Uterus (tissue), 4 donors: Measurements from ENCODE around the gene HDAC4. TPM values are rescaled to one million over a fixed set of nuclear protein-coding genes. Genes with fewer than 3 reads are reported as not detected.

Experiments used
- DNase-seq, 2 donors: peaks; one replicate each; pipeline ENCODE4 v3.0.0-alpha.2; 2019 to 2020
- H3K27ac ChIP-seq, 2 donors: fragments of 200-600 bp; sonication (generic); 1 replicate in 1 of 2; 2 replicates in 1 of 2; pipeline ENCODE4 v1.5.1; 2016 to 2018
- H3K27me3 ChIP-seq, 2 donors: fragments of 200-600 bp; sonication (generic); one replicate each; pipeline ENCODE4 v1.5.1; 2018 to 2019; ENCODE audit warnings: control low read depth in 1 of 2
- H3K36me3 ChIP-seq, 2 donors: fragments of 200-600 bp; sonication (generic); one replicate each; pipeline ENCODE4 v1.5.1; 2019; ENCODE audit warnings: control low read depth in 1 of 2
- H3K4me1 ChIP-seq, 2 donors: fragments of 200-600 bp; sonication (generic); one replicate each; pipeline ENCODE4 v1.5.1; 2018 to 2019; ENCODE audit warnings: control low read depth in 1 of 2
- H3K4me3 ChIP-seq, 2 donors: fragments of 200-600 bp; sonication (generic); 1 replicate in 1 of 2; 2 replicates in 1 of 2; pipeline ENCODE4 v1.5.1; 2018 to 2019; ENCODE audit warnings: mild to moderate bottlenecking in 1 of 2
- H3K9me3 ChIP-seq, 2 donors: fragments of 200-600 bp; sonication (generic); one replicate each; pipeline ENCODE4 v1.5.1; 2019; ENCODE audit warnings: control low read depth in 1 of 2
- CTCF ChIP-seq, 4 experiments: fragments of 200-600 bp in 2 of 4; fragments of 450-650 bp in 2 of 4; sonication (generic) in 2 of 4; IDR thresholded peaks; one replicate each; pipeline ENCODE4 v1.5.1; 2016 to 2019; ENCODE audit warnings: antibody characterized with exemption in 4 of 4, mild to moderate bottlenecking in 2 of 4, moderate library complexity in 1 of 4
- POLR2A ChIP-seq, 2 donors: fragments of 450-650 bp; IDR thresholded peaks; one replicate each; pipeline ENCODE4 v1.6.1; 2016; ENCODE audit warnings: antibody characterized with exemption in 2 of 2, mild to moderate bottlenecking in 1 of 2, moderate library complexity in 1 of 2
- intact Hi-C: fragments of 100-400 bp; cut with DNase I; formaldehyde crosslinking; loops from one replicate; pipeline ENCODE4 v1.15.1; 2023; ENCODE audit warnings: low total_unique reads
- total RNA-seq, 4 donors: library from RNA; depleted of rRNA in 3 of 4; stranded (reverse); fragments of >200 nt in 3 of 4; gene quantifications; one replicate each; pipeline versions ENCODE4 v1.1.0 to v1.2.4, GENCODE V29; 2014 to 2023
- donor health status: DM: yes; HTN: yes; CAD: no.

Gene HDAC4
- total RNA-seq, 4 donors from 2014 or later = 42.1 to 91.5 (median 73.4) TPM

- intact Hi-C loops = loop anchor here (10.0 kb wide), 2 partner anchors 849 to 1109 kb away; partner anchors contain the start of gene OTOS
- no peaks in the 10 kb centered on the region for H3K4me1 ChIP-seq
- no peak overlapping the region for H3K4me3 ChIP-seq
- no peaks in the 10 kb centered on the region for H3K27me3 ChIP-seq
- no peaks in the 10 kb centered on the region for H3K36me3 ChIP-seq
- no peak for DNase-seq
- H3K9me3 ChIP-seq = no peaks in the 10 kb centered on the region
- TF ChIP-seq POLR2A (IDR thresholded peaks at IDR 0.05) = no peak
- TF ChIP-seq CTCF (IDR thresholded peaks at IDR 0.05) = no peak
- no peak overlapping the region for H3K27ac ChIP-seq
These were observed 364.7 kb downstream of the HDAC4 start for GRCh38 chr2:239035997-239036731.

GRCh38 chr2:239035361-239035814 lies 365.4 kb downstream of the HDAC4 start:
- no peaks in the 10 kb centered on the region for H3K27me3 ChIP-seq
- intact Hi-C loops = loop anchor here (10.0 kb wide), 2 partner anchors 849 to 1109 kb away; partner anchors contain the start of gene OTOS
- H3K36me3 ChIP-seq = no peaks in the 10 kb centered on the region
- H3K27ac ChIP-seq = no peak overlapping the region
- H3K9me3 ChIP-seq = no peaks in the 10 kb centered on the region
- no peaks in the 10 kb centered on the region for H3K4me1 ChIP-seq
- DNase-seq = peak in 1 of 2 donors; percentile 62
- TF ChIP-seq CTCF (IDR thresholded peaks at IDR 0.05) (peak; percentile 63 to 99 (median 82)), POLR2A (IDR thresholded peaks at IDR 0.05) (no peak)
- H3K4me3 ChIP-seq = no peak overlapping the region

GRCh38 chr2:239034561-239035341 lies 366.1 kb downstream of the HDAC4 start:
- TF ChIP-seq CTCF (IDR thresholded peaks at IDR 0.05) = no peak
- DNase-seq = no peak
- intact Hi-C loops = loop anchor here (10.0 kb wide), 2 partner anchors 850 to 1110 kb away; partner anchors contain the start of gene OTOS

GRCh38 chr2:239033801-239034560 lies 366.8 kb downstream of the HDAC4 start:
- Histone ChIP-seq H3K27ac (no peak overlapping the region), H3K9me3 (no peaks in the 10 kb centered on the region), H3K27me3 (no peaks in the 10 kb centered on the region), H3K36me3 (no peaks in the 10 kb centered on the region), H3K4me3 (no peak overlapping the region), H3K4me1 (no peaks in the 10 kb centered on the region)
- DNase-seq = no peak
- TF ChIP-seq CTCF (IDR thresholded peaks at IDR 0.05) (no peak), POLR2A (IDR thresholded peaks at IDR 0.05) (no peak)
- intact Hi-C loops = loop anchor here (10.0 kb wide), 2 partner anchors 851 to 1111 kb away; partner anchors contain the start of gene OTOS

More at GRCh38 chr2:239034561-239035341, 366.1 kb downstream of the HDAC4 start:
- Histone ChIP-seq H3K27me3 (no peaks in the 10 kb centered on the region), H3K4me3 (no peak overlapping the region), H3K9me3 (no peaks in the 10 kb centered on the region), H3K27ac (no peak overlapping the region), H3K36me3 (no peaks in the 10 kb centered on the region), H3K4me1 (no peaks in the 10 kb centered on the region)
